Heart right ventricle (tissue), 16 donors: Measurements from ENCODE around the gene TNFRSF18. TPM values are rescaled to one million over a fixed set of nuclear protein-coding genes. Genes with fewer than 3 reads are reported as not detected.

Experiments used
- ATAC-seq, 8 donors: fragments of 200-7000 bp; cut with Tn5 transposase; one replicate each; pipeline ENCODE4 v1.9.1; 2020; ENCODE audit warnings: mild to moderate bottlenecking in 8 of 8, moderate library complexity in 8 of 8, moderate number of reproducible peaks in 1 of 8
- DNase-seq, 2 donors: peaks; one replicate each; pipeline ENCODE4 v3.0.0-alpha.2; 2020
- H3K27ac ChIP-seq, 10 donors: fragments of 200-600 bp; sonication (generic) in 2 of 10; one replicate each; pipeline versions ENCODE4 v1.5.0 to v1.8.0; 2020 to 2022; ENCODE audit warnings: mild to moderate bottlenecking in 3 of 10
- H3K27me3 ChIP-seq, 7 donors: fragments of 200-600 bp; one replicate each; pipeline ENCODE4 v1.8.0; 2021 to 2022; ENCODE audit warnings: mild to moderate bottlenecking in 2 of 7
- H3K36me3 ChIP-seq, 9 donors: fragments of 200-600 bp; sonication (generic) in 1 of 9; one replicate each; pipeline versions ENCODE4 v1.5.0 to v1.8.0; 2020 to 2022; ENCODE audit warnings: mild to moderate bottlenecking in 2 of 9
- H3K4me1 ChIP-seq, 9 donors: fragments of 200-600 bp; sonication (generic) in 1 of 9; one replicate each; pipeline versions ENCODE4 v1.5.0 to v1.8.0; 2020 to 2022; ENCODE audit warnings: mild to moderate bottlenecking in 4 of 9
- H3K4me3 ChIP-seq, 10 donors: fragments of 200-600 bp; sonication (generic) in 2 of 10; one replicate each; pipeline versions ENCODE4 v1.5.0 to v1.8.0; 2020 to 2022; ENCODE audit warnings: mild to moderate bottlenecking in 7 of 10, moderate library complexity in 2 of 10
- H3K9me3 ChIP-seq, 11 donors: fragments of 200-600 bp in 10 of 11; sonication (generic) in 2 of 11; one replicate each; pipeline versions ENCODE4 v1.5.0 to v1.8.0; 2013 to 2022; ENCODE audit warnings: mild to moderate bottlenecking in 2 of 11, control low read depth in 1 of 11, moderate library complexity in 1 of 11
- CTCF ChIP-seq, 9 donors: fragments of 200-600 bp; sonication (generic) in 2 of 9; IDR thresholded peaks; one replicate each; pipeline versions ENCODE4 v1.5.0 to v1.8.0; 2021 to 2022; ENCODE audit warnings: antibody characterized with exemption in 9 of 9, mild to moderate bottlenecking in 5 of 9, moderate library complexity in 1 of 9
- WGBS, 2 donors: extraction: QIAGEN DNeasy Blood & Tissue Kit; methylation state at CpG; one replicate each; pipeline ENCODE4 v1.1.7; 2013; ENCODE audit warnings: inconsistent platforms in 1 of 2; 5-methylcytosine and 5-hydroxymethylcytosine counted together
- intact Hi-C, 10 donors: fragments of 100-400 bp; cut with DNase I; formaldehyde crosslinking; loops; one replicate each; pipeline versions ENCODE4 v1.11.1 to v1.14.2; 2022
- polyA plus RNA-seq, 2 donors: library from polyadenylated mRNA; stranded (reverse); fragments of 200-250 nt; gene quantifications; one replicate each; pipeline ENCODE4 v1.2.3, GENCODE V29; 2013
- total RNA-seq, 10 donors: library from RNA; stranded (reverse); fragmentation: NEBNext Ultra II Directional in 3 of 10; extraction: Animal tissue kit (Norgen Biotek cat#: 25700) in 3 of 10; gene quantifications; one replicate each; pipeline versions ENCODE4 v1.2.1 to v1.2.4, GENCODE V29; 2021 to 2023
- donor health status: Arrhythmogenic right ventricular cardiomyopathy.
- donor health status: ischemic (EF 13 %, LVEDD 7.1; RV severe dilation, severe dysfunction).
- donor health status: healthy with polysubstance abuse.
- donor health status: DM: no; HTN: yes; CAD: no.
- donor health status: DM: no; HTN: no; CAD: no.
- donor health status: ischemic (EF 25% LVEDD 6.9; RV normal size, moderate dysfunction).
- donor health status: ischemic (EF 25% LVEDD 5.7; RV mildly dilated, moderate dysfunction).
- donor health status: healthy.
- donor health status: DM: yes; HTN: yes; CAD: no.
- donor health status: Ischemic cardiomyopathy.
- donor health status: ischemic (EF 35%, LVEDD 5.7; RV mildly dilated, moderate dysfunction).
- donor health status: nonischemic (EF 11% LVEDD 7.7; RV severe dilation, severe dysfunction).
- donor health status: DM: yes; HTN: yes; CAD: no.
- donor health status: PGD.
- donor health status: ischemic (EF 29% LVEDD 5.4; RV normal size, mild dysfunction).
- donor health status: nonischemic (EF 23%, LVEDD 6.1; RV moderate dilation, normal function).

The TNFRSF18 gene
- total and polyA plus RNA-seq, 12 donors: 0.26 to 1.7 (median 0.38) TPM; not detected in 8

DNA sequence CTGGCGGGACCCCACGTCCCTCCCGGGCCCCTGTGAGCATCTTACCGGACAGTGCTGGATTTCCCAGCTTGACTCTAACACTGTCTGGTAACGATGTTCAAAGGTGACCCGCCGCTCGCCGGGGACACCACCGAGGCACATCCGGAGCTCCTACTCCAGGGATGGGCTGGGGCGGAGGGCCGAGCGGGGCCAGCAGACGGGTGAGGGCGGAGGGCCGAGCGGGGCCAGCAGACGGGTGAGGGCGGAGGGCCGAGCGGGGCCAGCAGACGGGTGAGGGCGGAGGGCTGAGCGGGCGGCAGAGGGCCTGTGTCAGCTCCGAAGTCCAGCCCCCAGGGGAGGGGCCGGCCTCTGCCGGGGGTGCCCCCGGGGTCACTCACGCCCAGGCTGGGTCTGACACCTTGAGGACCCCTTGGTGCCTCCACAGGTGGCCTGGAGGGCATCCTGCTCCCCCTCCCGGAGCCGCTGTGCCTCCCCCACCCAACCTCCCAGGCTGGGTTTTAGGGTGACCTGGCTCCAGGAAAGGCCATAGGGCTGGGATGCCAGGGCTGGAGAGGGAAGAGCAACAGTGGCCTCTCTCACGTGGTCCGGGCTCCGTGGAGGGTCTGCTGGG, 38.4 kb downstream of the TNFRSF18 start:
- Histone ChIP-seq H3K4me1 (peaks cover 0 to 6% (median 0%) of the 10 kb centered on the region in 9 donors), H3K27ac (no peak overlapping the region), H3K9me3 (no peaks in the 10 kb centered on the region), H3K36me3 (no peaks in the 10 kb centered on the region), H3K27me3 (peaks cover 5 to 99% (median 92%) of the 10 kb centered on the region in 7 donors), H3K4me3 (no peak overlapping the region)
- no peak for TF ChIP-seq CTCF (IDR thresholded peaks at IDR 0.05)
- intact Hi-C loops: no loop called here
- 82% methylated on average over 31 to 36 of the region's 36 CpGs for WGBS, 2 donors
- ATAC-seq: no peak
- DNase-seq: no peak

GRCh38 chr1:1167398-1167821, 39.0 kb downstream of the TNFRSF18 start:
- peak in 2 of 8 donors; percentile 9 to 19 for ATAC-seq
- WGBS, 2 donors: 76 to 77% methylated on average over 20 of the region's 20 CpGs
- intact Hi-C loops: no loop called here

DNA sequence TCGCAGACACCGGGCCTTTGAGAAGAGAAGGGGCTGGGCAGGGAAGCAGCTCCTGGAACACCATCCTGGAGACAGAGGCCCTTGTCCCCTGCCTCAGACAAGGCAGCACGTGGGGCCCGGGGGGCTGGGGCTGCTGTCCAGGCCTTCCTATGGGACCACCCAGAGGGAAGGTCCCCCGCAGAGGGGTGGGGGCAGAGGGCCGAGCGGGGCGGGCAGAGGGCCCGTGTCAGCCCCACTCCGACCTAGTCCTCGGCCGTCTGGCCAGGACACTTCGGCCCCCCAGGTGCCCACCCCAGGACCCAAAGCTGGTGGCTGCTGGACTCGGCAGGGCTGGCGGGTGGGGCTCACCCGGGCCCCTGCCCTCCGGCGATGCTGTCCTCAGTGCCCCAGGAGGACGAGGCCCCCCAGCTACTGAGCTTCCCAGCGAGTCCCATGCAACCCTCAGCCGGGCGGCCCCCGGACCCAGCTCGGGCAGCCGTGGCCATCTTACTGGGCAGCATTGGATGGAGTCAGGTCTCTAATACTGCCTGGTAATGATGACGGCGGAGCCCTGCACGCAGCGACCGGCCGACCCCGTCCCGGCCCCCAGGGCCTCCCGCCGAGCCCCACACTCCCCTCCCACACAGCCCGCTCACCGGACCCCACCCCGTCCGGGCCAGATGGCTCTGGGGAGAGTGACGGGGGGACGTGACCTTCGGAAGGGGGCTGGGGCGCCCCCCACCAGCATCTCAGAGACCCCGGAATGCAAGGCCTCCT, 39.6 kb downstream of the TNFRSF18 start:
- Histone ChIP-seq H3K4me3 (no peak overlapping the region), H3K27me3 (peaks cover 3 to 99% (median 94%) of the 10 kb centered on the region in 7 donors), H3K36me3 (no peaks in the 10 kb centered on the region), H3K9me3 (no peaks in the 10 kb centered on the region), H3K4me1 (peaks cover 0 to 6% (median 0%) of the 10 kb centered on the region in 9 donors), H3K27ac (no peak overlapping the region)
- ATAC-seq (no peak), DNase-seq (peak in 1 of 2 donors; percentile 10)
- intact Hi-C loops: no loop called here
- WGBS, 2 donors: 71 to 77% methylated on average over 43 to 44 of the region's 44 CpGs
- TF ChIP-seq CTCF (IDR thresholded peaks at IDR 0.05): no peak

More at GRCh38 chr1:1167398-1167821, 39.0 kb downstream of the TNFRSF18 start:
- peak in 1 of 2 donors; percentile 6 for DNase-seq
- no peak overlapping the region for H3K4me3 ChIP-seq
- no peak overlapping the region for H3K27ac ChIP-seq
- H3K9me3 ChIP-seq: no peaks in the 10 kb centered on the region
- peaks cover 0 to 6% (median 0%) of the 10 kb centered on the region in 9 donors for H3K4me1 ChIP-seq
- peaks cover 3 to 99% (median 94%) of the 10 kb centered on the region in 7 donors for H3K27me3 ChIP-seq
- TF ChIP-seq CTCF (IDR thresholded peaks at IDR 0.05): no peak
- no peaks in the 10 kb centered on the region for H3K36me3 ChIP-seq

- no peak overlapping the region for H3K4me3 ChIP-seq
- TF ChIP-seq CTCF (IDR thresholded peaks at IDR 0.05): no peak
- DNase-seq: no peak
- H3K9me3 ChIP-seq: no peaks in the 10 kb centered on the region
- H3K27ac ChIP-seq: no peak overlapping the region
- H3K4me1 ChIP-seq: peaks cover 0 to 6% (median 0%) of the 10 kb centered on the region in 9 donors
- no peaks in the 10 kb centered on the region for H3K36me3 ChIP-seq
- peaks cover 3 to 97% (median 87%) of the 10 kb centered on the region in 7 donors for H3K27me3 ChIP-seq
- ATAC-seq: no peak
- intact Hi-C loops: no loop called here
- 54 to 61% methylated on average over 23 of the region's 23 CpGs for WGBS, 2 donors
Observed at GRCh38 chr1:1165900-1166421, 40.4 kb downstream of the TNFRSF18 start.
